HEK293 (cell line): Measurements from ENCODE around the gene PCK1.
A peak's percentile ranks its signal among the peaks of the same experiment; 100 is the strongest.

ENCODE experiments used
- CTCF ChIA-PET: fragments of 350-600 bp; formaldehyde crosslinking; extraction: SDS; loops from one replicate; lab custom pipeline; 2021; ENCODE audit warnings: antibody characterized with exemption; lab: Yijun Ruan, JAX
- POLR2A ChIA-PET: fragments of 300-600 bp; formaldehyde crosslinking; extraction: SDS; loops from one replicate; lab custom pipeline; 2020; ENCODE audit warnings: antibody characterized with exemption, inconsistent platforms; lab: Yijun Ruan, JAX
- H3K27ac ChIP-seq: fragments of 200-500 bp; sonication (Bioruptor generic); 2 replicates; pipeline ENCODE4 v1.5.1; 2014; ENCODE audit warnings: low read depth, low read length, control low read depth, inconsistent platforms; ENCODE audit errors: extremely low read depth
- H3K36me3 ChIP-seq, 2 experiments: fragments of 200-500 bp in 1 of 2; sonication (Bioruptor generic) in 1 of 2; 1 replicate in 1 of 2; 2 replicates in 1 of 2; pipeline ENCODE4 v1.5.1; 2014 to 2017; ENCODE audit warnings: inconsistent platforms in 2 of 2, low read length in 2 of 2; ENCODE audit not compliant: control insufficient read depth in 2 of 2, insufficient read depth in 1 of 2
- H3K4me1 ChIP-seq: fragments of 200-500 bp; sonication (Bioruptor generic); 2 replicates; pipeline ENCODE4 v1.5.1; 2014; ENCODE audit warnings: mild to moderate bottlenecking, low read length, inconsistent platforms; ENCODE audit not compliant: control insufficient read depth, insufficient read depth
- H3K4me3 ChIP-seq: 2 replicates; pipeline ENCODE4 v1.5.1; 2011; ENCODE audit warnings: low read depth, mild to moderate bottlenecking, control low read depth, low read length, moderate library complexity
- H3K9me3 ChIP-seq: fragments of 200-500 bp; sonication (Bioruptor generic); 2 replicates; pipeline ENCODE4 v1.5.1; 2014; ENCODE audit warnings: low read depth, low read length, inconsistent platforms; ENCODE audit not compliant: control insufficient read depth, insufficient read depth
- ATF2 ChIP-seq: fragments of 450-650 bp; formaldehyde crosslinking; IDR thresholded peaks from 2 replicates; pipeline ENCODE4 v1.5.1; 2016; ENCODE audit warnings: missing biosample characterization, missing genetic modification characterization, low read depth
- CTCF ChIP-seq: fragments of 450-650 bp; formaldehyde crosslinking; IDR thresholded peaks from 2 replicates; pipeline ENCODE4 v1.5.1; 2016; ENCODE audit warnings: missing biosample characterization, missing genetic modification characterization
- GLIS2 ChIP-seq: fragments of 450-650 bp; formaldehyde crosslinking; IDR thresholded peaks from 2 replicates; pipeline ENCODE4 v1.5.1; 2016; ENCODE audit warnings: missing biosample characterization, missing genetic modification characterization
- HOXA7 ChIP-seq: sonication (generic); formaldehyde crosslinking; IDR thresholded peaks from 2 replicates; pipeline ENCODE4 v1.8.1; 2022; ENCODE audit warnings: missing genetic modification reagents, borderline replicate concordance
- OSR2 ChIP-seq: fragments of 450-650 bp; formaldehyde crosslinking; IDR thresholded peaks from 2 replicates; pipeline ENCODE4 v1.5.1; 2016; ENCODE audit warnings: missing biosample characterization, missing genetic modification characterization
- ZBTB8A ChIP-seq: fragments of 450-650 bp; formaldehyde crosslinking; IDR thresholded peaks from 2 replicates; pipeline ENCODE4 v1.5.1; 2016; ENCODE audit warnings: missing biosample characterization, missing genetic modification characterization
- ZEB2 ChIP-seq: fragments of 450-650 bp; formaldehyde crosslinking; IDR thresholded peaks from 2 replicates; pipeline ENCODE4 v1.5.1; 2016; ENCODE audit warnings: missing biosample characterization, missing genetic modification characterization
- ZNF138 ChIP-seq: fragments of 450-650 bp; formaldehyde crosslinking; IDR thresholded peaks from 2 replicates; pipeline ENCODE4 v1.5.1; 2016; ENCODE audit warnings: missing biosample characterization, missing genetic modification characterization, borderline replicate concordance
- ZNF239 ChIP-seq: fragments of 450-650 bp; formaldehyde crosslinking; IDR thresholded peaks from 2 replicates; pipeline ENCODE4 v1.5.1; 2016; ENCODE audit warnings: missing biosample characterization, missing genetic modification characterization
- ZNF341 ChIP-seq: fragments of 450-650 bp; formaldehyde crosslinking; IDR thresholded peaks from 2 replicates; pipeline ENCODE4; 2016; ENCODE audit warnings: low read depth, missing biosample characterization, missing genetic modification characterization
- ZNF629 ChIP-seq: fragments of 450-650 bp; formaldehyde crosslinking; IDR thresholded peaks from 2 replicates; pipeline ENCODE4 v1.5.1; 2017; ENCODE audit warnings: missing biosample characterization, missing genetic modification characterization
- ZNF76 ChIP-seq: fragments of 450-650 bp; formaldehyde crosslinking; IDR thresholded peaks from 2 replicates; pipeline ENCODE4; 2016; ENCODE audit warnings: low read depth, missing biosample characterization, missing genetic modification characterization, borderline replicate concordance
- ZNF791 ChIP-seq: fragments of 450-650 bp; formaldehyde crosslinking; IDR thresholded peaks from 2 replicates; pipeline ENCODE4 v1.5.1; 2016; ENCODE audit warnings: missing biosample characterization, missing genetic modification characterization
- ZSCAN30 ChIP-seq: fragments of 450-650 bp; IDR thresholded peaks from 2 replicates; pipeline ENCODE4 v1.5.1; 2018; ENCODE audit warnings: missing biosample characterization, mild to moderate bottlenecking, missing genetic modification characterization, moderate library complexity
- TF ChIP-seq, protein P1 (sequence below): fragments of 450-650 bp; formaldehyde crosslinking; IDR thresholded peaks from 2 replicates; pipeline ENCODE4 v1.5.1; 2016; ENCODE audit warnings: missing biosample characterization, missing genetic modification characterization

The PCK1 gene

DNA sequence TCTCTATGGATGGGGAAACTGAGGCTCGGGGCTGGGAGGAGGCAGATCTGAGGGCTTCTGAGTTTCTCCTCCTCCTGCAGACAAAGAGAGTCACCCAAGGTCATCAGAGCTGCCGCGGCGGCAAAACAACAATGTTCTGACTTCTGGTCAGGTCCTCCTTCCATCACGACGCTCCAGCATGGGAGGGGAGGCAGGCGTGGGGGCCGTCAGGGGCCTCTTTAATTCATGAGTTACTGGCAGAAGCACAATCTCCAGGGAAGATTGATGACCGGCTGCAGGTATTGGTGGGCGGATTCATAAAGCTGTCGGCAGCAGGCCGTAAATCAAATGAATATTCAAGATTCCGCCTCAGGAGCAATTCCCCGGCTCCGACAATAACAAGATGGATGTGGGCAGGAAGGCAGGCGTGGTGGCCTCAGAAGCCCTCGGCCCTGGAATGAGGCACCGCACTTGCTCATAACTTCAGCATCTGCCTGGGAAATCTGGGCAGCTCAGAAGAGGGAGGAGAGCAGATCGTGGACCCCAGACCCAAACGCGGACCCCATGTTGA, 19.1 kb downstream of the PCK1 start (continued):
- peak; percentile 98 for TF ChIP-seq OSR2 (tag by site-specific recombination)
- TF ChIP-seq ZNF76, result 0 out of 2 replicates have a peak, but pooled peaks have one; percentile 41
- no peak for TF ChIP-seq ZNF791 (tag by site-specific recombination)
- no peak for TF ChIP-seq ZNF138
- peak; percentile 84 for TF ChIP-seq ZEB2 (tag by site-specific recombination)
- TF ChIP-seq ATF2 (tag by site-specific recombination), result no peak
- no peak for TF ChIP-seq ZNF239 (tag by site-specific recombination)
- peak; percentile 87 for TF ChIP-seq ZSCAN30 (tag by site-specific recombination)

GRCh38 chr20:57580478-57581201, 19.7 kb downstream of the PCK1 start:
- Histone ChIP-seq H3K9me3 (no peaks in the 10 kb centered on the region), H3K4me3 (no peak overlapping the region), H3K4me1 (peaks cover 24% of the 10 kb centered on the region), H3K27ac (peak overlapping the region; percentile 94), H3K36me3 (no peaks in the 10 kb centered on the region)
- POLR2A ChIA-PET, result no interaction called here
- CTCF ChIA-PET, result interaction anchor here (4.9 to 7.7 kb wide), 2 partner anchors 9 to 15 kb away, joined by 33 to 41 read pairs; no protein-coding TSS in a partner anchor
- 0 out of 2 replicates have a peak, but pooled peaks have one; percentile 7 for TF ChIP-seq ZBTB8A (tag by site-specific recombination)
- no peak for TF ChIP-seq HOXA7 (CRISPR knock-in tag)

DNA sequence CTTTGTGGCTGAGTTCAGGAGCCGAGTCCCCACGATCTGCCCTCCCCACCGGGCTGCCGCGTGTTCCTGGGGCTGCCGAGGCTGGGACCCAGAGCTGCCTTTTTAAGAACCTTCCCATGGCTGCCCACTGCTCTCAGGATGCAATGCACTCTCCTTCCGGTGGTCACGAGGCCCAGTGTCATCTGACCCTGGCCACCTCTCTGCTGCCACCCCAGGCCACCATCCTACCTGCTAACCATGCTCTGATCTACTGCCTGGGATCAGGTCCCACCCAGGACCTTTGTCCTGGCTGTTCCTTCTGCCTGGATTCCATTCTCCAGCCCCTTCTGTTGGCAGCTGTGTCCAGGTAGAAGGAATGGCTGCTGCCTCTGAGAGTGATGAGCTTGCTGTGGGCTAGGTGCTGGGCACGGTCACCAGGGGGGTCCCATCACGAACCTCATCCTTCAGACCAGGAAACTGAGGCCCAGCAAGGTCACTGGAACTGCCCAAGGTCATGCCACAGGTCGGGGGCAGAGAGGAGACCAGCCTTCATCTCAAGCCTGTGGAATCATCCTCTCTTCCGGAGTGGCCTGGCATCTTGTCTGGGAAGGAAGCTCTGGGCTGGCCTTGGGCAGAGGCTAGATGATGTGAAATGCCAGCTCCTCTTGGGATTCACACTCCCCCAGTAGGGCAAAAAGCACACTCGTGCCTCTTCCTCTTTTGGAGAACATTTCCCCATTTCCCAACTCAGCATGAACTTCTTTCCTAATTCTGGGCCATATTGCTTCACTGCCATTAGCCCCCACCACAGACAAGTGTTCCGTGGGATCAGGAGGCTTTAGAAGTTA, 20.5 kb downstream of the PCK1 start:
- Histone ChIP-seq H3K4me1 (peaks cover 24% of the 10 kb centered on the region), H3K36me3 (no peaks in the 10 kb centered on the region), H3K9me3 (no peaks in the 10 kb centered on the region), H3K27ac (peak overlapping the region; percentile 94), H3K4me3 (no peak overlapping the region)
- POLR2A ChIA-PET, result no interaction called here
- CTCF ChIA-PET, result interaction anchor here (0.6 to 7.7 kb wide), 3 partner anchors 10 to 85 kb away, joined by 3 to 41 read pairs (median 33); no protein-coding TSS in a partner anchor
- TF ChIP-seq ZNF629 (tag by site-specific recombination), result no peak
- peak; percentile 29; the same call in 1 of the 2 replicates for TF ChIP-seq CTCF (tag by site-specific recombination)
- TF ChIP-seq, protein P1, sequence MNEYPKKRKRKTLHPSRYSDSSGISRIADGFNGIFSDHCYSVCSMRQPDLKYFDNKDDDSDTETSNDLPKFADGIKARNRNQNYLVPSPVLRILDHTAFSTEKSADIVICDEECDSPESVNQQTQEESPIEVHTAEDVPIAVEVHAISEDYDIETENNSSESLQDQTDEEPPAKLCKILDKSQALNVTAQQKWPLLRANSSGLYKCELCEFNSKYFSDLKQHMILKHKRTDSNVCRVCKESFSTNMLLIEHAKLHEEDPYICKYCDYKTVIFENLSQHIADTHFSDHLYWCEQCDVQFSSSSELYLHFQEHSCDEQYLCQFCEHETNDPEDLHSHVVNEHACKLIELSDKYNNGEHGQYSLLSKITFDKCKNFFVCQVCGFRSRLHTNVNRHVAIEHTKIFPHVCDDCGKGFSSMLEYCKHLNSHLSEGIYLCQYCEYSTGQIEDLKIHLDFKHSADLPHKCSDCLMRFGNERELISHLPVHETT (tag by site-specific recombination), result no peak
- no peak for TF ChIP-seq GLIS2 (tag by site-specific recombination)
- TF ChIP-seq ZEB2 (tag by site-specific recombination), result no peak
- peak; percentile 18; the same call in 1 of the 2 replicates for TF ChIP-seq ZNF341 (tag by site-specific recombination)
- TF ChIP-seq, all 188 proteins: peak for 2
